Measurements from ENCODE around the gene TCF3.
A peak's percentile ranks its signal among the peaks of the same experiment; 100 is the strongest.

The TCF3 gene

DNA sequence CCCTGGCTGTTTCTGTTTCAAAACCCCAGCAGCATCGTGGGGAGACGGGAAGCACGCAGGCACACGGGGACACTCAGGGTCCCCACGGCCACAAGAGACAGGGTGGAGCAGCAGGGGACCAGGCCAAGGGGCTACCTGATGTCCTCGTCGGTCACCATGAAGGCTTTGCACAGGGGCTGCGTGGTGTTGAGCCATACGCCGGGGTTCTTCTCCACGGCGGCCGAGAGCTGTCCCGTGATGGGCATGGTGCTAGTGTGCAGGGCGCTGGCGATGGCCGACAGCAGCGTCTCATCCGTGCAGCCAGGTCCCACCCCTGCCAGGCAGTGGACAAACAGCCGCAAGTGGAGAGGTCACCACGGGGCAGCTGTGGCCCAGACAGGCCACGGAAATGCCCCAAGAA is 71.5 kb downstream of the TCF3 start:
- no peak for DNase-seq (ENCODE audit: low read depth in 2 of 2)

DNA sequence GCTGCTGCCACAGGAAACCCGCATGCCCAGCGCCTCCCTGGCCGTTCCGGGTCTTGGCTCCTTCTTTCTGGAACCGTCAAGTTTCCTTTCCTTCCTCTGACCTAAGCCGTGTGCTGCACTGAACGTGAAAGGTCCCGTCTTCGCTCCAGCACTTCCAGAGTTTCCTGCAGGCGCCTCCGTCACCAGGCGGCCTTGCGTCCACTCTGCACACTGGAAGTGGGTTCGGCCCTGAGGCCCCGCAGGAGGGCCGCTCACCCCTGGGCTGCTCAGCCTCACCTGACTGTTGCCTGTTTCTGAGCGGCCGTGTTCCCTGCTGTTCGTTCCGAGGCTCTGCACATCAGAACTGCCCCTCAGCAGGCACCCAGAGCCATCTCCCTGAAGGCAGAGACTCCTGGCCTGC is 72.0 kb downstream of the TCF3 start:
- no peak for DNase-seq (ENCODE audit: low read depth in 2 of 2)

- no peak for DNase-seq (ENCODE audit: low read depth in 2 of 2)
These were observed 73.2 kb downstream of the TCF3 start for GRCh38 chr19:1579222-1579621.

DNA sequence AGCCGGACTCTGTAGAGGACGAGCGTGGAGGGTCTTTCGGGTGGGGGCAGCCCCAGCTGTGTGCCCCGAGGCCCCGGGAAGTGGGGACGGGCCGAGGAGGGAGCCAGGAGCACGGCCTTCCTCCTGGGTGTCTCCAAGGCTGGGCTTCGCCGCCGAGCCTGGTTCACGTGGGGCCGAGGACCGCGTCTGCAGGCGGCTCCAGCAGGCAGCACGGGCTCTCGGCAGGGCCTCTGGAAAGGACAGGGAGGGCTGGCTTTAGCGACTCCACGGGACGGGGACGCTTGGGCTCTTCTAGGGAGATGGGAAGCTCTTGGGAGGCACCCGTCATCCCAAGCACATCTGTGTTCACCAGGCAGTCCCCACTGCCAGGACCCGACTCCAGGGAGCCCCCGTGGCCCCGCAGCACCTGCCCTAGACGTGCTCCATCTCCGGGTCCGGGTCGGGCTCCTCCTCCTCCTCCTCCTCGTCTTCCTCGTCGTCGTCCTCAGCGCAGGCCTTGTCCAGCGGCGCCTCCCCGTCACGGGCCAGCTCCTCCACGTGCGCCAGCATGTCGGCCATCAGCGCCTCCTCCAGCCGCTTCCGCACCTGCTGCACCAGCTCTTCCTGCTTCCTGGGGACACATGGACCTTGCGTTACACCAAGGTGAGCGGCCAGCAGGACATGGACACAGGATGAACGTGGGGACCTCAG is 74.3 kb downstream of the TCF3 start:
- no peak for DNase-seq (ENCODE audit: low read depth in 2 of 2)

DNA sequence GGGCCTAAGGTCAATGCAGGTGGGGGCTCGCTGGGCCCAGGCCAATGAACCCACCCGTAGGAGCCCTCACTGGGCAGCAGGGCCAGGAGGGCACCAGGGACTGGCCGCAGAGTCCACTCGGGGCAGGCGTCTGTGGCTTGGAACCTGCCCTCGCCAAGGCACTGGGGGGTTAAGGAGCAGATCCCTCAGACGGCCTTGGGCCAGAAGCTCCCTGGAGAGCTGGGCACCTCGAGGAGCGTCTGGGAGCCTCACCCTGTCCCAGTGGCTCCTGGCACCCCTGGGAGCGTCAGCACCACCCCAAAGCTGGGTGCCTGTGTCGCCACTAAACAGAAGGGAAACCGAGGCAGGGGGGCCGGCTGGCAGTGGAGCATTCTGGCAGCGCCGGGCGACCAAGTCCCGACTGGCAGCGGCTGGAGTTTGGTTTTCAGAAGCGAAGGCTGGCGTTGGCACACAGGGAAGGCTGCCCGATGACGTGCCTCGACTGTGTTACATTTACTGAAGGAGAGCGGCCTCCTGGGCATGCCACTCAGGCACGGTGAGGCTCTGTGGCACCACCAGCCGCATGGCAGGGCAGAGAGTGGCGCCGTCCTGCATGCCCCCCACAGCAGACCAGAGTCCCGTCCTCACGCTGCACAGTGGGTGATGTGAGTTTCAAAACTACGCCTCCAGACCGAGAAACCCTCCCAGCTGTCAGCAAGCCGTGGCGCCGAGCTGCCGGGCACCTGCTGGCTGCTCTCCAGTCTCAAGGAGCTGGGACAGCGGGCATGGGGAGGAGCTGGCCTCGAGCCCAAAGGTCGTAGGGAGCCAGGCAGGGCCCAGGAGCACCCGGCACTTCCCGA is 75.1 kb downstream of the TCF3 start:
- no peak for DNase-seq (ENCODE audit: low read depth in 2 of 2)

- DNase-seq (ENCODE audit: low read depth in 2 of 2) = no peak
These were observed 75.9 kb downstream of the TCF3 start for GRCh38 chr19:1576242-1577089.

DNA sequence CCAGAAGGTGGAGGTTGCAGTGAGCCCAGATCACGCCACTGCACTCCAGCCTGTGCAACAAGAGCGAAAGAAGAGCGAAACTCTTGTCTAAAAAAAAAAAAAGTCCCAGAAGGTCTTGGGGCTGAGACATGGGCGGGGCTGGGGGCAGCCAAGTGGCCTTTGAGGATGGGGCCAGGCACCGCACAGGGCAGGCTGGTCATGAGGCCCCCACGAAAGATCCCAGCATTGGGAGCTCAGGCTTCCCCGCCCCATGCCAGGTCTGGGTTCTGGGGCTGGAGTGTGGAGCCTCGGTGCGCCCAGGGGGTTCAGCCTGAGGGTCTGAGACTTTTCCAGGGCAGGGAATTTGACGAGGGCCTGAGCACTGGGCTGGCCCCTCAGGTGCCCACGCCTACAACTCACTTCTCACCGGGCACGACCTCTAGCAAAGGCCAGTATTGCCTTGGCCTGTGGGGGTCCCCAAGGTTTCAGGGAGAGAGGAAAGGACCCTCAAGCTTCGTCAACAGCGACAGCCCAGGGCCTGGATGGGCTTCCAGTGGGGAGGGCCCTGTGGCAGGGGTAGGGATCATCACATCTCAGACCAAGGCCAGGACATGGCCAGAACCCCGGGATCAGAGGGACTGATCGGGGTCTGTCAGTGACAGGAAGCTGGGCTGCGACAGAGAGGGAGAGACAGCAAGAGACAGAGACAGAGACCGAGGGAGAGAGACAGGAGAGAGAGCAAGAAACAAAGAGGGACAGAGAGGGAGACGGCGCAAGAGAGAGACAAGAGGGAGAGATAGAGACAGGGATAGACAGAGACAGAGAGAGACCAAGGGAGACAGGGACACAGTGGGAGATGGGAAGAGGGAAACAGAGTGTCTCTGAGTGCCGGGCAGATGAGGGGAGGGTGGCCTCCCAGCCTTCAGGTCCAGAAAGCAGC is 76.8 kb downstream of the TCF3 start:
- DNase-seq (ENCODE audit: low read depth in 2 of 2) = no peak

DNA sequence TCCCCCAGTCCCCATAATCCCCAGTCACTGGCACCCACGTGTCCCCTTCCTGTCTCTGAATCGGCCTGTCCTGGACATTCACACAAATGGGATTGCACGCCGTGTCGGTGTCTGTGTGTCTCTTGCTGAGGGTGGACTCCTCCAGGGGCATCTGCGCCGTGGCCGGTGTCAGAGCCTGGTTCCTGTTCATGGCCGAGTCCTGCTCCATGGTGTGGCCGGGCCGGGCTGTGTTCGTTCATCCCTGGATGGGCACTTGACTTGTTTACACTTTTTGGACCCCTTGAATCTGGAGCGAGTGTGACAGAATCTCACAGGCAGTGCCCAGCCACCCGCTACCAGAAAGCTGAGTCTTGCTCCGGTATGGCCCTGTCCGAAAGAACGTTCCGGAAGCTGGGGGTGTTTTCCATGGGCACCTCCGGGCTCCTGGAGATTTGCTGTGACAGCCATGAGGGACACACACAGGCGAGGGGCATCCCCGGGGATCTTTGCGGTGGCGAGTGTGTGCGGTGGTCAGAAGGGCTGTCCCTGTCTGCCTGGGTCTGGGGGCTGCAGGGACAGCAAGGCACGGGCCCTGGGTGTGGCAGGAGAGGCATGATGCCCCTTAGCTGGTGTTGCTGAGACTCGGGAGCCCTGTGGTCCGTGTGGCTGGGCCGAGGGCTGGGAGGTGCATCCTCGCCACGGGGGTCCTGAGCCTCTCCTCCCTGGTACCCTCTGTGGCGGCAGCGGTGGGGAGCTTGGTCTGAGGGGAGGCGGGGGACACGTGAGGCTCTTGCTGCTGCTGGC is 77.9 kb downstream of the TCF3 start:
- DNase-seq (ENCODE audit: low read depth in 2 of 2) = no peak

GRCh38 chr19:1572795-1573194 is 79.6 kb downstream of the TCF3 start:
- no peak for DNase-seq (ENCODE audit: low read depth in 2 of 2)

DNA sequence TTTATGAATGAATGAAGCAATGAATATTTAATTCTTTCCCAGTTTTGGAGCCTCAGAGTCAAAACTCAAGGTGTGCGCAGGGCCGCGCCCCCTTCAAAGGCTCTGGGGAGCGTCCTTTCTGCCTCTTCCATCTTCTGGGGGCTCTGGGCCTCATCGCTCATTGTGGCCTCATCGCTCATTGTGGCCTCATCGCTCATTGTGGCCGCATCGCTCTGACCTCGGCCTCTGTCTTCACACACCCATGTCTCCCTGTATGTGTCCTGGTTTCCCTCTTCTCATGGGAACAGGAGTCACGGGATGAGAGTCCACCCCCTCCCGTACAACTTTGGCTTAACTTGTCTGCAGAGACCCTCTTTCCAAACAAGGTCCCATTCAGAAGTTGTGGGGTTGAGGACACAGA is 81.1 kb downstream of the TCF3 start:
- DNase-seq (ENCODE audit: low read depth in 2 of 2) = no peak

- no peak for DNase-seq (ENCODE audit: low read depth in 2 of 2)
These were observed 81.6 kb downstream of the TCF3 start for GRCh38 chr19:1570836-1571235.

- DNase-seq (ENCODE audit: low read depth in 2 of 2) = no peak
These were observed 82.4 kb downstream of the TCF3 start for GRCh38 chr19:1569997-1570396.

- DNase-seq (ENCODE audit: low read depth in 2 of 2) = peak; percentile 42 to 44
These were observed 83.9 kb downstream of the TCF3 start, which contains the start of gene MEX3D for GRCh38 chr19:1568320-1569019. Gene MEX3D, minus strand, starts transcription at chr19:1568325. Its CDS starts 267 bp downstream, at chr19:1568058.

DNA sequence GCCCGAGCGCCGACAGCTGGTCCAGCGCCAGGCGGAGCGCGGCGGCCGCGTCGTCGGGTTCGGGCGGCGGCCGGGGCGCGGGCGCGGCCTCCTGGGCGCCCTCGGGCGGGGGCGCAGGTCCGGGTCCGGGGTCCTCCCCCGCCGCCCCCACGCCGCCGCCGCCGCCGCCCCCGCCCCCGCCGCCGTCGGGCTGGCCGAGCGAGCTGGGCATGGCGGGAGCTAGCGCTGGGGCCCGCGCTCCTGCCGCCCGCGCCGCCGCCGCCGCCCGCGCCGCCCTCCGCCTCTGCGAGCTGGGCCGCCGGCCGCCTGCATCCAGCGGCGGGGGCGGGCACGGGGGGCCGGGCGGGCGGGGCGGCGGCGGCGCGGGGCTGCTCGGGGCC is 84.6 kb downstream of the TCF3 start:
- DNase-seq (ENCODE audit: low read depth in 2 of 2) = no peak

DNA sequence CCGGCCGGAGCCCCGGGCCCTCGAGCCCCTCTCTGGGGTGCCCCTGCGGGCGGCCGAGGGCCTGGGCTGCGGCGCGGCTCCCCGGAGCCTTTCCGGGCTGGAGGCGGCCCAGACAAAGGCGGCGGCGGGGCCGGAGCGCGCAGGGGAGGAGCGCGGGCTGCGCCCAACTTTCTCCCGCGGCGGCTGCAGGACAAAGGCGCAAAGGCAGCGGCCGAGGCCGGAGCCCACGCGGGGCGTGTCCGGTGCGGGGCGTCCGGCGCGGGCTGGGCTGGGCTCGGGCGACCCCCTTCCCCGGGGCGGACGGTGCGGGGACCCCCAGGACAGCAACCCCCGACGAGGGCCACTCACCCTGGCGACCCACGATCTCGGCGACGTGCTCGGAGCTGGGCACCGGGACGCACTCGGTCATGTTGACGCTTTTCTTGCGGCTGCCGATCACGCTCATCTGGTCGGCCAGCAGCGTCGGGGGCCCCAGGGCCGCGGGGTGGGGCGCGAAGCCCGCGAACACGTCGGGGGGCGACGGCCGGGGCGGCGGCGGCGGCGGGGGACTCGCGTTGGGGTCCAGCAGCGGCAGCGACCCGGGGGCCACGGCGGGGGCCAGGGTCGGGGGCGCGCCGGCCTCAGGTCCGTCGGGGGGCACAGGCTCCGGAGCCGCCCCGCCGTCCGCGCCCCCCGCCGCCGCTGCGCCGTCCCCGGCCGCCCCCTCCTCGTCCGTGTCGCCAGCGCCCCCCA is 85.1 kb downstream of the TCF3 start:
- no peak for DNase-seq (ENCODE audit: low read depth in 2 of 2)

- DNase-seq (ENCODE audit: low read depth in 2 of 2) = peak; percentile 53 to 56
These were observed 85.9 kb downstream of the TCF3 start for GRCh38 chr19:1566392-1567115.

GRCh38 chr19:1563251-1563650 is 89.2 kb downstream of the TCF3 start:
- no peak for DNase-seq (ENCODE audit: low read depth in 2 of 2)

- no peak for DNase-seq (ENCODE audit: low read depth in 2 of 2)
These were observed 91.1 kb downstream of the TCF3 start for GRCh38 chr19:1561236-1561842.
